HepG2 (cell line): Measurements from ENCODE around the gene ACACB. TPM values are rescaled to one million over a fixed set of nuclear protein-coding genes. Genes with fewer than 3 reads are reported as not detected.

Experiments used
- ATAC-seq: fragments of 200-7000 bp; cut with Tn5 transposase; 3 replicates; pipeline ENCODE4 v1.9.1; 2020; ENCODE audit warnings: mild to moderate bottlenecking, moderate library complexity
- BruUV-seq: library from RNA; stranded (reverse); fragments of 400-500 nt; replicated peaks from 2 replicates; lab custom pipeline; 2021; lab: Mats Ljungman, UMichigan
- CTCF ChIA-PET: fragments of 300-600 bp; formaldehyde crosslinking; extraction: SDS; loops from one replicate; lab custom pipeline; 2021; ENCODE audit warnings: low total read pairs, inconsistent platforms, low intra/inter-chr PET ratio; lab: Yijun Ruan, JAX
- POLR2A ChIA-PET: fragments of 350-600 bp; sonication (Branson Sonifier 250); formaldehyde crosslinking; loops from one replicate; lab custom pipeline; 2020; ENCODE audit warnings: antibody characterized with exemption, inconsistent platforms; lab: Yijun Ruan, JAX
- DNase-seq: peaks from one replicate; pipeline ENCODE4 v3.0.0-alpha.2; 2015; ENCODE audit warnings: low spot score
- FAIRE-seq: peaks from 3 replicates; lab custom pipeline; 2011; peaks lifted over from hg19 to GRCh38; lab: Jason Lieb, UNC
- H2AFZ ChIP-seq: one replicate; pipeline ENCODE4 v1.6.1; 2011; ENCODE audit warnings: low read length, inconsistent platforms
- H3K27ac ChIP-seq: fragments of 300-600 bp; 3 replicates; pipeline ENCODE4 v1.8.0; 2011; ENCODE audit warnings: mixed run types, mild to moderate bottlenecking, mixed read lengths, low read length, inconsistent platforms; ENCODE audit not compliant: insufficient read depth; ENCODE audit errors: extremely low read length
- H3K27me3 ChIP-seq, 2 experiments: fragments of 200-600 bp in 1 of 2; 2 replicates in 1 of 2; 3 replicates in 1 of 2; pipeline versions ENCODE4 v1.6.0 to v1.8.0; 2011; ENCODE audit warnings: low read length in 2 of 2, mild to moderate bottlenecking in 2 of 2, moderate library complexity in 2 of 2, inconsistent platforms in 1 of 2; ENCODE audit not compliant: insufficient read depth in 2 of 2, control insufficient read depth in 1 of 2
- H3K36me3 ChIP-seq, 2 experiments: fragments of 200-600 bp in 1 of 2; replicated peaks in 1 of 2; 2 replicates in 1 of 2; 3 replicates in 1 of 2; pipeline versions ENCODE4 v1.5.1 to v1.8.0; 2011; ENCODE audit warnings: low read length in 2 of 2, inconsistent platforms in 1 of 2; ENCODE audit not compliant: insufficient read depth in 2 of 2, control insufficient read depth in 1 of 2
- H3K4me1 ChIP-seq: 2 replicates; pipeline ENCODE4 v1.5.1; 2012; ENCODE audit warnings: low read length, inconsistent platforms; ENCODE audit not compliant: insufficient read depth
- H3K4me2 ChIP-seq: 2 replicates; pipeline ENCODE4 v1.6.0; 2011; ENCODE audit warnings: low read depth, low read length, inconsistent platforms
- H3K4me3 ChIP-seq, 3 experiments: fragments of 200-600 bp in 1 of 3; sonication (generic), shearing (Covaris generic) in 1 of 3; replicated peaks in 1 of 3; 2 replicates each; pipeline ENCODE4 v1.5.1; 2011 to 2016; ENCODE audit warnings: low read length in 3 of 3, inconsistent platforms in 2 of 3, low read depth in 2 of 3, mild to moderate bottlenecking in 2 of 3, control low read depth in 1 of 3, mixed read lengths in 1 of 3; ENCODE audit not compliant: insufficient read depth in 1 of 3
- H3K79me2 ChIP-seq: one replicate; pipeline ENCODE4 v1.6.1; 2011; ENCODE audit warnings: low read length, inconsistent platforms; ENCODE audit not compliant: insufficient read depth
- H3K9ac ChIP-seq: 2 replicates; pipeline ENCODE4 v1.6.0; 2011; ENCODE audit warnings: mild to moderate bottlenecking, low read depth, low read length, inconsistent platforms; ENCODE audit not compliant: insufficient read depth
- H3K9me3 ChIP-seq: 2 replicates; pipeline ENCODE4 v1.5.1; 2012; ENCODE audit warnings: mild to moderate bottlenecking, low read length
- H4K20me1 ChIP-seq: 2 replicates; pipeline ENCODE4 v1.6.0; 2011; ENCODE audit warnings: inconsistent platforms, mild to moderate bottlenecking, low read length, moderate library complexity; ENCODE audit not compliant: insufficient read depth
- FOXP4 ChIP-seq: sonication (generic); formaldehyde crosslinking; IDR thresholded peaks from 2 replicates; pipeline ENCODE4 v1.4.0; 2020; ENCODE audit warnings: missing genetic modification reagents
- ZBTB40 ChIP-seq, 2 experiments: fragments of 450-650 bp in 1 of 2; sonication (generic) in 1 of 2; formaldehyde crosslinking in 1 of 2; IDR thresholded peaks; 2 replicates each; pipeline versions ENCODE4 v1.6.1 to v1.8.0; 2016 to 2022; ENCODE audit warnings: antibody characterized with exemption in 1 of 2, mild to moderate bottlenecking in 1 of 2, missing genetic modification reagents in 1 of 2
- ZNF768 ChIP-seq: sonication (generic); formaldehyde crosslinking; IDR thresholded peaks from 2 replicates; pipeline ENCODE4 v1.4.0; 2020; ENCODE audit warnings: missing genetic modification reagents
- WGBS: methylation state at CpG from one replicate; pipeline ENCODE4 v1.1.6; 2017; ENCODE audit warnings: low lambda C conversion rate; 5-methylcytosine and 5-hydroxymethylcytosine counted together
- in situ Hi-C: cut with HindIII; loops from 2 replicates; pipeline ENCODE4 v1.10.0; 2017; ENCODE audit warnings: low pct_unique_long_range_greater_than_20kb; ENCODE audit not compliant: extremely low pct_ligation_motif_present
- intact Hi-C: fragments of 100-400 bp; cut with micrococcal nuclease; formaldehyde crosslinking; loops from one replicate; pipeline ENCODE4 v1.10.0; 2022; ENCODE audit not compliant: unreplicated experiment
- polyA plus RNA-seq, 8 experiments: library from polyadenylated mRNA; depleted of rRNA in 3 of 8; stranded (reverse) in 7 of 8; unstranded in 1 of 8; fragments of >200 nt; fragmentation: Illumina TruSeq in 4 of 8; extraction: Trizol in 4 of 8; gene quantifications; 2 replicates each; pipeline versions ENCODE4 v1.2.1 to v1.2.3, GENCODE V29; 2011 to 2016; ENCODE audit warnings: low read depth in 4 of 8, missing spikeins in 1 of 8, mixed read lengths in 1 of 8; ENCODE audit not compliant: insufficient read depth in 1 of 8
- total RNA-seq, 5 experiments: library from RNA; depleted of rRNA; stranded (reverse); fragments of >200 nt; fragmentation: Illumina TruSeq; extraction: Trizol; gene quantifications; 2 replicates each; pipeline ENCODE4 v1.2.3, GENCODE V29; 2016; ENCODE audit warnings: low read depth in 1 of 5

ACACB gene
- total and polyA plus RNA-seq, 2 of the 13 experiments (the other 11 are each of a cell fraction or from before 2014, with no cell fraction given): 6.2 to 8.6 TPM

- Histone ChIP-seq H3K79me2 (no peaks in the 10 kb centered on the region), H3K27me3 (no peaks in the 10 kb centered on the region), H3K36me3 (peaks cover 3 to 31% of the 10 kb centered on the region in 2 experiments; a peak in 4 of 5 replicates), H3K4me2 (no peak overlapping the region), H3K4me3 (no peak overlapping the region), H3K27ac (no peak overlapping the region), H2AFZ (no peak overlapping the region), H4K20me1 (no peaks in the 10 kb centered on the region), H3K9me3 (no peaks in the 10 kb centered on the region), H3K4me1 (peaks cover 12% of the 10 kb centered on the region), H3K9ac (no peak overlapping the region)
- FAIRE-seq (no peak), DNase-seq (no peak), ATAC-seq (no peak)
- ChIA-PET POLR2A (no interaction called here), CTCF (no interaction called here)
- intact Hi-C loops (no loop called here), in situ Hi-C loops (no loop called here)
- 91% methylated on average over 11 of the region's 15 CpGs for WGBS
- 0 out of 2 replicates have a peak, but pooled peaks have one; percentile 12 for TF ChIP-seq ZNF768 (CRISPR knock-in tag)
- TF ChIP-seq FOXP4: no peak
- no TSS peak for BruUV-seq
Observed at GRCh38 chr12:109234012-109234411, 117.6 kb downstream of the ACACB start.

GRCh38 chr12:109236257-109236656 is 119.9 kb downstream of the ACACB start:
- in situ Hi-C loops: no loop called here
- no peak for FAIRE-seq
- TF ChIP-seq ZBTB40 (IDR thresholded peaks at IDR 0.05) (peak; percentile 39), ZBTB40 (CRISPR knock-in tag; IDR thresholded peaks at IDR 0.05) (peak; percentile 93)

More at GRCh38 chr12:109236257-109236656, 119.9 kb downstream of the ACACB start:
- Histone ChIP-seq H3K4me3 (no peak overlapping the region), H3K79me2 (no peaks in the 10 kb centered on the region), H3K9me3 (no peaks in the 10 kb centered on the region), H3K27me3 (no peaks in the 10 kb centered on the region), H3K27ac (no peak overlapping the region), H4K20me1 (no peaks in the 10 kb centered on the region), H3K4me1 (no peaks in the 10 kb centered on the region), H2AFZ (no peak overlapping the region), H3K4me2 (no peak overlapping the region), H3K36me3 (peaks cover 3 to 45% of the 10 kb centered on the region in 2 experiments), H3K9ac (no peak overlapping the region)
- POLR2A ChIA-PET: no interaction called here
- 95% methylated on average over 6 of the region's 6 CpGs for WGBS
- intact Hi-C loops: no loop called here
- BruUV-seq: no TSS peak
- ATAC-seq (no peak), DNase-seq (no peak)
- CTCF ChIA-PET: no interaction called here
